ENCODE results near the gene NTN3.
A peak's percentile ranks its signal among the peaks of the same experiment; 100 is the strongest.

Gene NTN3

GRCh38 chr16:2497695-2498484 is 26.8 kb downstream of the NTN3 start:
- DNase-seq: no peak

DNA sequence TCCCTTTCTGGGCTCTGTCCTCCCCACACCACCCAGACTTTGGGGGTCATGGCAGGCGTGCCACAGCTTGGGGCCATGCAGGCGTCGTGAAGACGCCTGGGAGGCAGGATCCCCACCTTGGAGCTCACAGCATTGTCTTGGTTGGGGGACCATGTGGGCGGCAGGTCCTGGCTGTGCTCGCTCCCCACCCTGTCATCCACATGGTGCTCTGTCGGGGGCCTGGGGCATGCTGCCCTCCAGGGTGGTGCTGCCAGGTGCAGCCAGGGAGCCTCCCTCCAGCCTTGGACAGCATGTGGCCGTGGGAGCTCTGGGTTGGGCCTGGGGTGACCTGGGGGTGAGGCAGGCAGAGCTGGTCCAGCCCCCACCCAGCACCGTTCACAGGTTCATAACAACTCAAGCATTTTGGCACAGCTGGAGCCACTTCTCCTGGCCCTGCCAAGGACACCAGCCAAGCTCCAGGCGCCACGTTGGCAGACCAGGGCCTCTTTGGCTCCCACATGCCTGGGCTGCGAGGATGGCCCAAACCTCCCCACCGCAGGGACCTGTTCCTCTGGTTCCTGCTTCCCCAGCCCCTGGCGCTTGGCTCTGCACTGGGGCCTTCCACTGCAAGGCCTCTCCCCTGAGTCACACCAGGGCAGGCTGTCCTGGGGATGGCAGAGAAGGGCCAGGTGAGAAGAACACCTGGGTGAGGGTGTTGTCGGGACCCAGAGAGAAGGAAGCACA is 27.6 kb downstream of the NTN3 start:
- no peak for DNase-seq

GRCh38 chr16:2499454-2499853 is 28.4 kb downstream of the NTN3 start:
- DNase-seq: no peak

- no peak for DNase-seq
Observed at GRCh38 chr16:2499890-2500429, 28.9 kb downstream of the NTN3 start.

DNA sequence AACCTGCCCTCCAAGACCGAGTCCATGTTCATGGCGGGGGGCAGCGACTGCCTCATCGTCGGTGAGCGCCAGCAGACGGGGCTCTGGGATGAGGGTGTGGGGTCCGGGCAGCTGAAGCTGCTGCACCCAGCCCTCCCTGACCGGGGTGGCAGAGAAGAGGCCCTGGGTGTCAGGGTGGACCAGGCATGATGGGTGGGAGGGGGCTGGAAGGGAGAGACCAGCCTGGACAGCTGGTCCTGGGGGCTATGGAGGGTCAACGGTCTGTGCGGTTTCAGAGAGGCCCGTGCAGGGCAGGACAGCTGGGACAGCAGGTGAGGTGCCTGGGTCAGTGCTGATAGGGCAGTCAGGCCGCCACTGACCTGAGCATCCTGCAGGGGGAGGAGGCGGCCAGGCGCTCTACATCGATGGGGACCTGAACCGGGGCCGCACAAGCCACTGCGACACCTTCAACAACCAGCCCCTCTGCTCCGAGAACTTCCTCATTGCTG is 29.4 kb downstream of the NTN3 start:
- no peak for DNase-seq

GRCh38 chr16:2500918-2501750 is 30.0 kb downstream of the NTN3 start:
- no peak for DNase-seq

DNA sequence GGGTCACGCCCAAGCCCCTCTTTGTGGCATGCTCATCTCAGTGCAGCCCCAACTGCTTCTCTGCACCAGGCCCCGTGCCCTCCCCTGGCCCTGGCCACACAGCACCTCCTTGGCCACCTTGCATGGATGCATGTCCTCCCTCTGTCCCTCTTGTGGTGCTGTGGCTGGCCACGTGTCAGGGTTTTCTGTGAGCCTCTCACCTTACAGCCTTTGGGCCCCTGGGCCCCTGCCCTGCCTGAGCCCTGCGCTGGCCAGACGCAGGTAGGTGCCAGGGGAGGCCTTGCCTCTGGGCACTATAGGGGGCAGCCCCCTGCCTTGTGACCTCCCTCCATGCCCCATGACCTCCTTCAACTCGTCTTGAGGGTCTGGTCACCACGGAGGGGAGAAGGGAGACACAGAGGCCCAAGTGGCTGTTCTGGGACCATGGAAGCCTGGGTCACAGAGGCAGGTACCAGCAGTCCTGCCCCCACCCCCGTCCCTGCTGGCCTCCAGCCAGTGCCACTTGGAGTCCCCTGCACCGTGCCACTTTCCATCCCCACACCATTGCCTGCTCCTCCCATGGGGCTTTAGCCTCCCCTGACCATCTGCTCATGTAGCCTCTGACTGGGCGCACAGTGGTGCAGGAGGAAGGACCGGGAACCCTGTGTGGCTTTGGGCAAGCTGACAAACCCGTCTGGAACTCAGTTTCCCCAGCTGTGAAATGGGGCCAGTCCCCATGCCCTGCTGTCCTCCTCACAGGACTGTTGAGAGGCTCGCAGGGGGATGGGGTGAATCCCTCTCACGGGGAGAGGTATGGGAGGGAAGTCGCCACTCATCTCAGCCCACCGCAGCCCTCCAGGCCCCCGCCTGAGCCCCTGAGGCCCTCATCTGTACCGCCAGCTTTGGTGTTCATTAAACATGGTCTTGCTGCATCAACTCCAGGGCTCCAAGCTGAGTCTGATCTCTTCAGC is 31.1 kb downstream of the NTN3 start:
- no peak for DNase-seq

DNA sequence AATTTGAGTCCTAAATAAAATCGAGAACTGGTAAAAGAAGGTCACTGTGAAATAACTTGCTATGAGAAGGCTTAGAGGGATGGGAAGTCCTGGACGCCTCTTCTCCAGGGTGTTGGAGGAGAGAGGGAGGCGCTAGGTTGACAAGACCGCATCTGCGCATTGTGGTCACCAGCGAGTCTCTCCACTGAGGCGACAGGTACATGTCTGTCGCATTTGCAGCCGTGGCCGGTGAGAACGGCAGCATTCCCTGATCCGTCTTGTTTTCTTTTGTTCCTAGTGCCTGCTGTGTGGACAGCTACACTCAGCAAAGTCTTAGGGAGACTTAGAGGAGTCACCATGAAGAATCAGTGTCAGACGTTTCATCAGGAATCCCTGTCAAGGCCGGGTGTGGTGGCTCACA is 34.6 kb downstream of the NTN3 start:
- no peak for DNase-seq

DNA sequence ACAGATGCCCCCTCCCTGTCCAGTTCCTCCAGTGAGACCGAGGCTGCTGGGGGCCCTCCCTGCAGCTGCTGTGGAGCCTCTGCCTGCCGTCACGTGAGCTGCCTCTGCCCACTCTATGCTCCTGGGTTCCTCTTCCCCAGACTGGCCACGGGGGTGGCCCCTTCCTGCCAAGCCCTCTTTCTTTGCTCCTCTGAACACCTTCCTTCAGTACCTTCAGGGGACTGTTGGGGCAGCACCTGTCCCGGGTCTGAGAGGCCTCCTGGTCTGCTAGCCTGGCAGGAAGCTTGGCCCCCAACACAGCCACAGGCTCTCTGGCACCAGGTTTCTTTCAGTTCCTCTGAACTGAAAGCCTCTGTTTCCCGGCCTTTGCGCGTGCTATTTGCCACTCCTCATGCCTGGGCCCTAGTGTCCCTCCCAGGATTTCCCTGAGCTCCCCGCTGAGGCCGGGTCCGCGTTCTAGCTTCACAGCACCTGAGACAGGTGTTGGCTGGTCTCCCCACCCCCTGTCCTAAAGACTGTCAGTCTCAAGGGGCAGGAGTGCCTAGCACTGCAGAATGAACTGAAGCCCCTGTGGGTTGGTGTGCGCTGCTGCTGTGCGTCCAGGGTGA is 36.1 kb downstream of the NTN3 start:
- DNase-seq: no peak

DNA sequence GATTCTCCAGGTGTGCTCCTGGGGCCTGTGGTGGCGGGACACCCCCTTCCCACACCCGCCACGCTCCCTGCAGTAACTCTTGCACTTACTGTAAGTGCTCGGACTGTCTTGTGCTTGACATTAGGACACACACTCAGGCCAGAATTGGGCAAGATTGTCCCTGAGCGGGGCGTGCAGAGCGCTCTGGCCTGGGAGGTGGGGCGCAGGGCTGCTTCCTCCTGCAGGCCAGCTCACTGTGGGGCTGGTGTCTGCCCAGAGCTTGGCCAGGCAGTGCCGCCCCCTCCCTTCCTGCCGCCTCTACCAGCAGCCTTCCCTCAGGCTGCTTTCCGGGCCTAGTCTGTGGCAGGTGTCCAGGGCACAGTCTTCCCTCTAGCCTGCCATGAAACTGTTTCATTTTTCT is 36.6 kb downstream of the NTN3 start:
- no peak for DNase-seq

- no peak for DNase-seq
Observed at GRCh38 chr16:2508722-2509400, 37.8 kb downstream of the NTN3 start.

GRCh38 chr16:2511128-2511800 is 40.2 kb downstream of the NTN3 start:
- no peak for DNase-seq

DNA sequence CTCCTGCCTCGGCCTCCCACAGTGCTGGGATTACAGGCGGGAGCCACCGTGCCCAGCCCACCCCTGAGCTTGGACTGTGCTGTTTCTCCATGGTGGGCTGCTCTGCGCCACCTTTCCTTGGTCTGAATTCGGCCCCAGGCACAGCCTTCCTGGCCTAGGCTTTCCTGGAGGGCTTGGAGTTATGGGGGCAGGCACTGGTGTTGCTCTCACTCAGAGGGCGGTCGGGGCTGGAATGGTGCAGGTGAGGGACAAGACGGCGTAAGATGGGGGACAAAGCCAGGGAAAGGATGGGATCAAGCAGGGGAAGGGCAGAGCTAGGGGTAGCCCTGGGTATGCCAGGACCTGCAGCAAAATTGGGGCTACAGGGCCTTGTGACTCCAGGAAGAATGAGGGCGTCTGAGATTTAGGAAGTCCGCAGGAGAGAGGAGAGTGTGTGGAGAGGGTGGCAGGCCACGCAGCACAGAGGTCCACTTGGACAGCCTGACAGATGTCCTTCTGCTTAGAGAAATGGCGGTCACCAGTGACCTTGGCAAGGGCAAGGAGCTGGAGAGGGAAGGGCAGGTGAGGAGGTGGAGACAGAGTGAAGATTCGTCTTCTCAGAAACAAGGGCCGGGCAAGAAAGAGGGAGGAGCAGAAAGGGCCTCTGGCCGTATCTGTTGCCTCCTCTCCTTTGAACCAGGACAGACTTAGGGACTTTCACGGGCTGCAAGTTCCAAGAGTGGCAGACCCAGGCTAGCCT is 41.1 kb downstream of the NTN3 start:
- DNase-seq: no peak

GRCh38 chr16:2512735-2513404 is 41.8 kb downstream of the NTN3 start:
- DNase-seq: no peak

GRCh38 chr16:2513405-2514332 is 42.6 kb downstream of the NTN3 start, which contains the start of gene ATP6V0C:
TSS of gene ATP6V0C (plus strand) at chr16:2513952. CDS start at chr16:2514104, 152 bp downstream.
- DNase-seq: peak; percentile 88

- no peak for DNase-seq
Observed at GRCh38 chr16:2514333-2515179, 43.5 kb downstream of the NTN3 start.

All from amniotic stem cell (primary cell).